ENCODE results near the gene CALHM1. TPM values are rescaled to one million over a fixed set of nuclear protein-coding genes. Genes with fewer than 3 reads are reported as not detected.

The CALHM1 gene
- total RNA-seq, 6 donors from 2014 or later, result not detected

DNA sequence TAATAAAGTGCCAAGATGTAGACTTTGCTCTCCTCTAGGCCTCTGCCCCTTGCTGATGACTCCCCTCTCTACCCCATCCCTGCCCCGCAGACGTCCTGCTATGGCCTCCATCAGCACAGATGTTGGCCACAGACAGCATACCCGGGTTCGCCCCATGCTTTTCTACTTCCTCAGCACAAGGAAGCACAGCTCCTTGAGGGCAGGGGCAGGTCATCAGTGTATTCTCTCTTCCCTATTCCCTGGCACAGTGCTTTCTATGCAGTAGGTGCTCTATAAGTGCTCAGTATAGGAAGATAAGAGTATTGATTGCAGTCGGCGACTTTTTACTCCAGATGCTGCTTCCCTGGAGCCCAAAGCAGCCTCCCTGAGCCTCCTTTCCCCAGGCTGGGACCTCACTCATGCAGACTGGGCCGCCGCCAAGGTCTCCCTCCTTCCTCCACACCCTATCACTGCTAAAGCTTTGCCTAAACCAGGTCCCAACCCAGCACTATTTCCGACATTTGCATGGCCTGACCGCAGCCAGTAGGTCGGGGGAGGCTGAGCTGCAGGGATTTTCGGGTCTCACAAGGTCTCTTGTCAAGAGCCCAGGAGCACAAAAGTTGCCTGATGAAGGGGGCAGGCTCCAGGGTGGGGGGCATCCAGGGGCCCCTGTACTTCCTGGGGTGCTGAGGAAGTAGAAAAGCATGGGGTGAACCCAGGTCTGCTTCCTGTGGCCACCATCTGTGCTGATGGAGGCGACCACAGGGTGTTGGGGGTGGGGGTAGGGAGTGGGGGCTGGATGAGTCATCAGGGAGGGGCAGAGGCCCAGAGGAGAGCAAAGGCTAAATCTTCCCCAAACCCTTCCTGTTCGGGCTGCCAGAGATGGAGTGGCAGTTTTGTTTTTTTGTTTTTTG is 12.3 kb upstream of the CALHM1 start:
- ATAC-seq (ENCODE audit: low FRiP score in 2 of 2) (peak; percentile 76 to 90), DNase-seq (peak in 1 of 2 donors; percentile 65)
- Histone ChIP-seq H3K4me3 (no peak overlapping the region), H3K9me3 (no peaks in the 10 kb centered on the region), H3K27ac (peak overlapping the region; percentile 56 to 77 (median 60)), H3K36me3 (no peaks in the 10 kb centered on the region), H3K27me3 (no peaks in the 10 kb centered on the region), H3K4me1 (peaks cover 0 to 19% (median 10%) of the 10 kb centered on the region in 4 donors)
- TF ChIP-seq EP300 (IDR thresholded peaks at IDR 0.05), result no peak
- peak in 1 of 4 donors; percentile 20 for TF ChIP-seq POLR2A (IDR thresholded peaks at IDR 0.05)
- TF ChIP-seq, protein P1, sequence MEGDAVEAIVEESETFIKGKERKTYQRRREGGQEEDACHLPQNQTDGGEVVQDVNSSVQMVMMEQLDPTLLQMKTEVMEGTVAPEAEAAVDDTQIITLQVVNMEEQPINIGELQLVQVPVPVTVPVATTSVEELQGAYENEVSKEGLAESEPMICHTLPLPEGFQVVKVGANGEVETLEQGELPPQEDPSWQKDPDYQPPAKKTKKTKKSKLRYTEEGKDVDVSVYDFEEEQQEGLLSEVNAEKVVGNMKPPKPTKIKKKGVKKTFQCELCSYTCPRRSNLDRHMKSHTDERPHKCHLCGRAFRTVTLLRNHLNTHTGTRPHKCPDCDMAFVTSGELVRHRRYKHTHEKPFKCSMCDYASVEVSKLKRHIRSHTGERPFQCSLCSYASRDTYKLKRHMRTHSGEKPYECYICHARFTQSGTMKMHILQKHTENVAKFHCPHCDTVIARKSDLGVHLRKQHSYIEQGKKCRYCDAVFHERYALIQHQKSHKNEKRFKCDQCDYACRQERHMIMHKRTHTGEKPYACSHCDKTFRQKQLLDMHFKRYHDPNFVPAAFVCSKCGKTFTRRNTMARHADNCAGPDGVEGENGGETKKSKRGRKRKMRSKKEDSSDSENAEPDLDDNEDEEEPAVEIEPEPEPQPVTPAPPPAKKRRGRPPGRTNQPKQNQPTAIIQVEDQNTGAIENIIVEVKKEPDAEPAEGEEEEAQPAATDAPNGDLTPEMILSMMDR (IDR thresholded peaks at IDR 0.05), result no peak
- no peak for TF ChIP-seq POLR2AphosphoS5 (IDR thresholded peaks at IDR 0.05)
- WGBS, 2 donors, result 54 to 70% methylated on average over 10 to 14 of the region's 14 CpGs

GRCh38 chr10:103469201-103469600 is 10.5 kb upstream of the CALHM1 start:
- peaks cover 0 to 19% (median 10%) of the 10 kb centered on the region in 4 donors for H3K4me1 ChIP-seq
- H3K9me3 ChIP-seq, result no peaks in the 10 kb centered on the region
- WGBS, 2 donors, result 49 to 57% methylated on average over 5 of the region's 5 CpGs

GRCh38 chr10:103467406-103467805 is 8.7 kb upstream of the CALHM1 start:
- no peaks in the 10 kb centered on the region for H3K9me3 ChIP-seq
- no peaks in the 10 kb centered on the region for H3K36me3 ChIP-seq
- H3K27me3 ChIP-seq, result no peaks in the 10 kb centered on the region
- H3K4me3 ChIP-seq, result no peak overlapping the region
- ATAC-seq (ENCODE audit: low FRiP score in 2 of 2) (no peak), DNase-seq (no peak)
- no peak overlapping the region for H3K27ac ChIP-seq
- TF ChIP-seq EP300 (IDR thresholded peaks at IDR 0.05) (no peak), POLR2AphosphoS5 (IDR thresholded peaks at IDR 0.05) (no peak), POLR2A (IDR thresholded peaks at IDR 0.05) (no peak)
- TF ChIP-seq, protein P1 (IDR thresholded peaks at IDR 0.05), result no peak
- peaks cover 0 to 19% (median 10%) of the 10 kb centered on the region in 4 donors for H3K4me1 ChIP-seq
- 88 to 90% methylated on average over 7 of the region's 7 CpGs for WGBS, 2 donors

More at GRCh38 chr10:103469201-103469600, 10.5 kb upstream of the CALHM1 start:
- H3K4me3 ChIP-seq, result no peak overlapping the region
- no peak for DNase-seq
- ATAC-seq (ENCODE audit: low FRiP score in 2 of 2), result no peak
- no peak for TF ChIP-seq POLR2A (IDR thresholded peaks at IDR 0.05)
- TF ChIP-seq EP300 (IDR thresholded peaks at IDR 0.05), result no peak
- TF ChIP-seq, protein P1 (IDR thresholded peaks at IDR 0.05), result no peak
- TF ChIP-seq POLR2AphosphoS5 (IDR thresholded peaks at IDR 0.05), result no peak
- no peak overlapping the region for H3K27ac ChIP-seq
- H3K36me3 ChIP-seq, result no peaks in the 10 kb centered on the region
- H3K27me3 ChIP-seq, result no peaks in the 10 kb centered on the region

DNA sequence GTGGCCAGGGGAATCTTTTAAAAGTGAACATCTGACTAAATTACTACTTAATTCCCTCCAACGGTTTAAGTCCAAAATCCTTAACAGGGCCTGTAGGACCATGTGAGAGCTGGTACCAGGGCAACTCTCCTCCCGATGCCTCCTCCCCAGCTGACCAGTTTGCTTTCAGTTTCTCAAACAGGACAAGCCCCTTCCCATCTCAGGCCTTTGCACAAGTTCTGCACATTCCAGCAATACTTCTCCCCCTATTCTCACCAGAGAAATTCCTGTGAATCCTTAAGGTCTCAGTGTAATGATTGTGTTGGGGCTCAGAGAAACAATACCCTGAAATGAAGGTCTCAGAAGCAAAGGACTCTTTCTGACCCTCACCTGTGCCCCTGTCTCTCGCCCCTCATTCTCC is 8.0 kb upstream of the CALHM1 start:
- DNase-seq (no peak), ATAC-seq (ENCODE audit: low FRiP score in 2 of 2) (no peak)
- H3K27ac ChIP-seq, result no peak overlapping the region
- TF ChIP-seq POLR2A (IDR thresholded peaks at IDR 0.05) (no peak), EP300 (IDR thresholded peaks at IDR 0.05) (no peak), POLR2AphosphoS5 (IDR thresholded peaks at IDR 0.05) (no peak)
- TF ChIP-seq, protein P1 (IDR thresholded peaks at IDR 0.05), result no peak
- no peak overlapping the region for H3K4me3 ChIP-seq
- no peaks in the 10 kb centered on the region for H3K36me3 ChIP-seq
- H3K9me3 ChIP-seq, result no peaks in the 10 kb centered on the region
- no peaks in the 10 kb centered on the region for H3K27me3 ChIP-seq
- H3K4me1 ChIP-seq, result peaks cover 0 to 12% (median 5%) of the 10 kb centered on the region in 4 donors
- WGBS, 2 donors, result 78 to 85% methylated on average over 3 of the region's 3 CpGs
